ENCODE measurements around the gene MRPL18.
A peak's percentile ranks its signal among the peaks of the same experiment; 100 is the strongest.

Gene MRPL18

DNA sequence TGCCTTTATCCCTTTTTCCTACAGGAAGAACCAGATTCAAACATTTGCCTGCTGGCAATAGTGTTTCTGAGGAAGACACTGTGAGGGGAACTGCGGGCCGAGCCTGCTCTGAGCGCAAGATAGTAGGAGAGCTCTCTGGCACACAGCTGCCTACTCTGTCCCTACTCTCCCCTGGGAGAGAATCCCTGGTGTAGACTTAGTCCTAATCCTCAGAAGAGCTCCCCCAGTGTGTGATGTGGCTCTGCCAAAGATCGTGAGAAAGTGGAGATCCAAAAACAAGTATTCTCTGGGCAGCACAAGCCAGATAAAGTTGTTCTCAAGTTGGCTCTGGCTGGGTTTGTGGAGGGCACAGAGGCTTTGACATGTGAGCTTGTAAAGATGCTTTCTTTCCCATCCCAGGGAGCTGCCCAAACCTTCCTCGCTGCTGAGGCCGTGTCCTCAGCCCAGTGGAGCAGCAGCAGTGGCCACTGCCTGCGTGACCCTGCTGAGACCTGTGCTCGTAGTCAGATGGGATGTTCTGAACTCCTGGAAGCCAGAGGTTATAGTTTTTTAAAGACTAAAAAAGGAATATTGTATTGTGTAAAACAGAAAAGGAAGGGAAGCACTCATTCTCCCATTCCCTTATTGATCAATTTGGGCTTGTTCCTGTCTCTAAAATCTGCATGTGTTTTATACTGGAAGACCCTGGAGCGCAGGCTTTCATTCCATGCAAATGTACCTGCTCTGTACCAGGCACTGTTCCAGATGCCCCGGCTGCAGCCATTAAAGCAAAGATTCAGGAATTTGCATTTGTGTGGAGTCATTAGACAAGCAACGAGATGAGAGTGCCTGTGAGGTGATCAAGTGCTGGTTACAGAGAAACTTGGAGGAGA, 40.5 kb downstream of the MRPL18 start:
- no peak for DNase-seq
- intact Hi-C loops (cut with DNase I), result no loop called here

- intact Hi-C loops (cut with DNase I), result no loop called here
- DNase-seq, result no peak
These were observed 41.1 kb downstream of the MRPL18 start for GRCh38 chr6:159831373-159831679.

GRCh38 chr6:159832946-159833345, 42.7 kb downstream of the MRPL18 start:
- intact Hi-C loops (cut with DNase I), result no loop called here
- no peak for DNase-seq

- intact Hi-C loops (cut with DNase I), result no loop called here
- no peak for DNase-seq
These were observed 43.3 kb downstream of the MRPL18 start for GRCh38 chr6:159833556-159833955.

DNA sequence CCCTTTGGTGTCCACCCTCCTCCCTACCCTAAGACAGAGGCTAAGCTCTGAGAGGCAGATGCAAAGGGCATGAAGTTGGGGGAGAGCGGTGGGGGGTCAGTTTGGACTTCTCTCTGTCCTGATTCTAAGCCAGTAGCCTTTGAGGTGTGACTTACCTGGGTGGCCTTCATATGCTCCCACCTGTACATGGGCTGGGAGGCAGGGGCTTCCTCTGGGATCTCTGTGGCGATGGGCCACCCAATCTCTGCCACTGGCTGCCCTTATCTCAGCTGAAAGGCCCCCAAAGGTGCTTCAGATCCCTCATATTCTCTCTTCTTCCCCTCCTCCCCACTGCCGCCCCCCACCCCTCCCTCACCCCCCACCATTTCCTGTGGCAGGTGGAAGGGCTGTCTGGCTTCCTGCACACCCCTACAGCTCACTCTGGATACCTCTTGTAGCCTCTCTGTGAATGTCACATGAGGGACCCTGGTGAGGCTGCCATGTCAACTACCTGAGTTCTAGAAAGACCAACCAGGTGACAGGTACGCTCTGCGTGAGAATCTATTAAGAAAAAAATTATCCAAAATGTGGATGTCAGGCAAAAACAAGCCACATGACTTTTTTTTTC, 43.8 kb downstream of the MRPL18 start:
- no peak for DNase-seq
- intact Hi-C loops (cut with DNase I), result no loop called here

- no peak for DNase-seq
- intact Hi-C loops (cut with DNase I), result no loop called here
These were observed 46.6 kb downstream of the MRPL18 start for GRCh38 chr6:159836718-159837490.

GRCh38 chr6:159837511-159837910, 47.2 kb downstream of the MRPL18 start:
- intact Hi-C loops (cut with DNase I), result no loop called here
- no peak for DNase-seq

DNA sequence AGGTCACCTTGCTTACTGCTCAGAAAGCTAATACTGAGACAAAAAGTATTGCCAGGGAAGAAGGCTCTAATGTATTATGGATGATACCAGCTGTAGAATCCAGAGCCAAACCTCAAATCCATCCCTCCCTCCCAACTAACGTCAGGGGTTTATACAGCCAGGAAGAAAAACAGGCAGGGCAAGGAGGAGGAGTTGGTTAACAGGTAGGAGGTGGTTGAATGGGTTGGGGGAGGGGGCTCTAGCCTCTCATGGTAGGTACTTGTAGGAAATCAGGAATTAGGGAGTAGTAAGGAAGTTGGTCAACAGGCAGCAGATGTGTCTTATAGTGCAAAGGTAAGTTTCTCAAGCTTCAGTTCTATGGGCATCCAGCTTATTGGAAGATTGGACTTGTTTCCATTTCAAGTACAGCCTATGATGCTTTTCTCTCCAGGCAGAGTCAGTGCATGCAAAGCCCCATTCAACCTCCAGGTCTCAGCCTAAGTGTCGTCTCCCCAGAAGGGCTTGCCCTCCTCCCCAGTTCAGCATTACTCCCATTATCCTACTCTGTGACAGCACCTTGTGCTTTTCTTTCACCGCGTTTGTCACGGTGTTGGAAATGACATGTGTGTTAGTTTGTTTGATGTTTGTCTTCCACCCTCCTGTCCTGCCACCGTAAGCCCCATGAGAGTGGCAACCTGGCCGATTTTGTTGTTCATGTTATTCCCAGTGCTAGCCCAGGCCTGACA, 47.9 kb downstream of the MRPL18 start:
- intact Hi-C loops (cut with DNase I), result no loop called here
- DNase-seq, result no peak

DNA sequence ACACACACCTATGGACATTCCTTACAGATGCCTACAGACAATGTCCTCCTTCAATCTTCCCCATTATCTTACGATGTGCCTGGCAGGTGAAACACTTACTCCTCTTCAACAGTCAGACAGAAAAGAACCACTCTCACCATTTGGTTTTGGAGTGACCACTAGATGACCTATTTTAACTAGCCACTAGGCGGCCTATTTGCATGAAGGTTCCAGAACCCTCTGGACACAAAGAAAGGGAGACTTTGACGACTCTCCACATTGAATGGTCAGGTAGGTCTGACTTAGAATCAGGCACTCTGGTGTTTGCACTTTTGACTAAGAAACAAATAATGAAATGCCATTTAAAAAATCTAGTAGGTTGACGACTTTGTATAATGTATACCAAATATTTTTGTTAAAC, 51.8 kb downstream of the MRPL18 start:
- intact Hi-C loops (cut with DNase I), result no loop called here
- no peak for DNase-seq

DNA sequence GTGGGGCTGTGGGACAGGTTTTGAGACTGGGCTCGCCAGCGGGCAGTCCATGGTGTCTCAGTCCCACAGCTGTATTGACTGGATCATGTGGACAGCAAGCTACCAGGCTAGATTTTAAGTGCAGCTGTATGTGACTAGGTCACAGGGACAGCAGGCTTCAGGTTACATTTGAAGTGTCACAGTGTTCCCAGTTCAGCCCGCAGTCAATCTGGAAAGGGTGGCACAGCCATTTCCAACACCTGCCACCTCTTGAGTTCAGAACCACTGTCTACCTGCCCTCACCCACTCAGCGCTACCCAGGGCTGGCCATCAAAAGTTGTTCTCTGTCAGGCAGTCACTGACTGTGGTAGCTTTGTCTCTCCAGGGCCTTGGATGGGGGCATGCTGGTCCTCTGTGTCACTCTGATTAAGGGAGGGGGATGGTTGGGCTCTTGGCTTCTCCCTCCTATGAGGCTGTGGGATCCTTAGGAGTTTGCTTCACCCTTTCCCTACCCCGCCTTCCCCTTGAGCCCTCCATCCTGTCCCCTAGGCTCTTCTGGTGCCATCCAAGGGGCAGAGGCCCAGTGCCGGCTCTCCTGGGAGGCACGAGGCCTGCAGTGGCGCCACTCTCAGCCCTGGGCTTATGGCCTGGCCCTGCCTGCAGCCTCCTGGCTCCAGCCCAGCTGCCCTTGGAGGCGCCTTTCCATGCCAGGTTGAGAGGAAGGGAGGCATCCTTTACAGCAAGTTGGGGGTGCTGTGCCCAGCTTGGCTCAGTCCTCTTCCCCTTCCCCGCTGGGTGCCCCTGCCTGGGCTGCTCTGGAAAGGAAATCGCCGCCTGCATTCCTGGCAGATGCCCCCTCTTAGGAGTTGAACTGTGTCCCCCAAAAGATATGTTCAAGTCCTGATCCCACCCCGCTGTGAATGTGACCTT, 54.7 kb downstream of the MRPL18 start:
- DNase-seq, result peak in 1 of 42 donors; percentile 13
- intact Hi-C loops (cut with DNase I), result no loop called here

Measured in head of caudate nucleus (tissue), 42 donors.